HG03064 (cell line): ENCODE measurements around the gene ELMO1.

ENCODE experiments used
- ATAC-seq: cut with Tn5 transposase; IDR thresholded peaks from one replicate; pipeline ENCODE4 v1.9.1; 2021; ENCODE audit warnings: low read depth; ENCODE audit not compliant: unreplicated experiment

ELMO1 gene

GRCh38 chr7:37110660-37111424 is 337.8 kb downstream of the ELMO1 start:
- ATAC-seq = no peak

GRCh38 chr7:37109843-37110242 is 338.8 kb downstream of the ELMO1 start:
- ATAC-seq = no peak

- no peak for ATAC-seq
Observed at GRCh38 chr7:37109016-37109683, 339.5 kb downstream of the ELMO1 start.

GRCh38 chr7:37108615-37109014 is 340.0 kb downstream of the ELMO1 start:
- ATAC-seq = no peak

GRCh38 chr7:37107047-37107750 is 341.5 kb downstream of the ELMO1 start:
- no peak for ATAC-seq

GRCh38 chr7:37105762-37106161 is 342.9 kb downstream of the ELMO1 start:
- ATAC-seq = no peak

- ATAC-seq = no peak
Observed at GRCh38 chr7:37104822-37105518, 343.7 kb downstream of the ELMO1 start.

- no peak for ATAC-seq
Observed at GRCh38 chr7:37102518-37103137, 346.0 kb downstream of the ELMO1 start.

GRCh38 chr7:37100735-37101331 is 347.8 kb downstream of the ELMO1 start:
- no peak for ATAC-seq

- no peak for ATAC-seq
Observed at GRCh38 chr7:37098762-37099161, 349.9 kb downstream of the ELMO1 start.

- ATAC-seq = no peak
Observed at GRCh38 chr7:37097983-37098382, 350.7 kb downstream of the ELMO1 start.

- ATAC-seq = no peak
Observed at GRCh38 chr7:37097276-37097675, 351.4 kb downstream of the ELMO1 start.

- ATAC-seq = no peak
Observed at GRCh38 chr7:37096341-37096740, 352.3 kb downstream of the ELMO1 start.

- no peak for ATAC-seq
Observed at GRCh38 chr7:37095122-37095521, 353.5 kb downstream of the ELMO1 start.

GRCh38 chr7:37093257-37093656 is 355.4 kb downstream of the ELMO1 start:
- no peak for ATAC-seq

- ATAC-seq = no peak
Observed at GRCh38 chr7:37092548-37092947, 356.1 kb downstream of the ELMO1 start.

- no peak for ATAC-seq
Observed at GRCh38 chr7:37089972-37090371, 358.7 kb downstream of the ELMO1 start.

GRCh38 chr7:37085600-37085999 is 363.1 kb downstream of the ELMO1 start:
- ATAC-seq = no peak

GRCh38 chr7:37084303-37084702 is 364.4 kb downstream of the ELMO1 start:
- ATAC-seq = no peak
